Left ventricle myocardium inferior (tissue), 1 donor: Measurements from ENCODE around the gene MLST8. TPM values are rescaled to one million over a fixed set of nuclear protein-coding genes. Genes with fewer than 3 reads are reported as not detected.
"Not testable (repeated sequence)": the region's sequence is repeated elsewhere in the genome, so short reads cannot be mapped to it uniquely, and the experiment has no call there.

Experiments used
- DNase-seq: peaks from one replicate; pipeline ENCODE4 v3.0.0-alpha.2; 2020
- H3K27ac ChIP-seq: fragments of 200-600 bp; replicated peaks from 2 replicates; pipeline ENCODE4 v1.8.0; 2021
- H3K27me3 ChIP-seq: fragments of 200-600 bp; 2 replicates; pipeline ENCODE4 v1.8.0; 2021; ENCODE audit warnings: low read depth
- H3K36me3 ChIP-seq: fragments of 200-600 bp; 2 replicates; pipeline ENCODE4 v1.8.0; 2021
- H3K4me1 ChIP-seq: fragments of 200-600 bp; 2 replicates; pipeline ENCODE4 v1.8.0; 2021
- H3K4me3 ChIP-seq: fragments of 200-600 bp; 2 replicates; pipeline ENCODE4 v1.8.0; 2021; ENCODE audit warnings: mild to moderate bottlenecking, moderate library complexity
- H3K9me3 ChIP-seq: fragments of 200-600 bp; replicated peaks from 2 replicates; pipeline ENCODE4 v1.8.0; 2021
- CTCF ChIP-seq: fragments of 200-600 bp; IDR thresholded peaks from 2 replicates; pipeline ENCODE4 v1.8.0; 2021; ENCODE audit warnings: antibody characterized with exemption, mild to moderate bottlenecking, borderline replicate concordance
- intact Hi-C: fragments of 100-400 bp; cut with micrococcal nuclease; formaldehyde crosslinking; loops from one replicate; pipeline ENCODE4 v1.11.0; 2022
- total RNA-seq: library from RNA; stranded (reverse); fragmentation: NEBNext Ultra II Directional; extraction: Animal tissue kit (Norgen Biotek cat#: 25700); gene quantifications from one replicate; pipeline ENCODE4 v1.2.1, GENCODE V29; 2021
- donor health status: DM: no; HTN: yes; CAD: no; lungs with severe emphysema.

The MLST8 gene
- total RNA-seq, 1 donor from 2014 or later: 27.3 TPM

- no peak for TF ChIP-seq CTCF
- H3K27me3 ChIP-seq: no peaks in the 10 kb centered on the region
- no peaks in the 10 kb centered on the region for H3K4me1 ChIP-seq
- H3K4me3 ChIP-seq: no peak overlapping the region
- intact Hi-C loops: no loop called here
- DNase-seq: no peak
- H3K9me3 ChIP-seq: no peaks in the 10 kb centered on the region
- H3K36me3 ChIP-seq: peaks cover 99% of the 10 kb centered on the region
- no peak overlapping the region for H3K27ac ChIP-seq
These were observed 52.5 kb downstream of the MLST8 start for GRCh38 chr16:2257726-2258125.

GRCh38 chr16:2258530-2258929 lies 53.3 kb downstream of the MLST8 start:
- intact Hi-C loops, H3K27me3 ChIP-seq, H3K4me3 ChIP-seq, DNase-seq, H3K4me1 ChIP-seq, H3K27ac ChIP-seq, H3K9me3 ChIP-seq: not testable (repeated sequence)
- H3K36me3 ChIP-seq: peaks cover 99% of the 10 kb centered on the region

Other genes with a start within 250 kb of the MLST8 start
- gene NDUFB10, start 245.9 kb upstream of the MLST8 start, total RNA-seq: 601 TPM
- 753 TPM for gene RPS2, start 240.6 kb upstream of the MLST8 start, total RNA-seq
- gene RNF151, start 238.6 kb upstream of the MLST8 start, total RNA-seq: not detected
- gene TBL3, start 233.4 kb upstream of the MLST8 start, total RNA-seq: 22.6 TPM
- not detected for gene NOXO1, start 224.0 kb upstream of the MLST8 start, total RNA-seq
- 23.3 TPM for gene GFER, start 221.3 kb upstream of the MLST8 start, total RNA-seq
- gene SYNGR3, start 215.5 kb upstream of the MLST8 start, total RNA-seq: 0.38 TPM
- gene ZNF598, start 195.6 kb upstream of the MLST8 start, total RNA-seq: 14.5 TPM
- not detected for gene NPW, start 185.7 kb upstream of the MLST8 start, total RNA-seq
- 221 TPM for gene NHERF2, start 178.6 kb upstream of the MLST8 start, total RNA-seq
- 21.7 TPM for gene NTHL1, start 157.6 kb upstream of the MLST8 start, total RNA-seq
- 80.1 TPM for gene TSC2, start 157.5 kb upstream of the MLST8 start, total RNA-seq
- 83.9 TPM for gene PKD1, start 69.6 kb upstream of the MLST8 start, total RNA-seq
- gene RAB26, start 56.8 kb upstream of the MLST8 start, total RNA-seq: 1.7 TPM
- gene TRAF7, start 49.7 kb upstream of the MLST8 start, total RNA-seq: 26.0 TPM
- gene CASKIN1, start 8.8 kb upstream of the MLST8 start, total RNA-seq: 4.0 TPM
- 10.9 TPM for gene BRICD5, start 5.4 kb downstream of the MLST8 start, total RNA-seq
- 34.1 TPM for gene PGP, start 9.4 kb downstream of the MLST8 start, total RNA-seq
- gene E4F1, start 18.1 kb downstream of the MLST8 start, total RNA-seq: 13.5 TPM
- gene DNASE1L2, start 31.0 kb downstream of the MLST8 start, total RNA-seq: 0.47 TPM
- gene ECI1, start 46.1 kb downstream of the MLST8 start, total RNA-seq: 165 TPM
- 106 TPM for gene RNPS1, start 62.7 kb downstream of the MLST8 start, total RNA-seq
- 6.9 TPM for gene ABCA3, start 135.3 kb downstream of the MLST8 start, total RNA-seq
- gene CCNF, start 224.0 kb downstream of the MLST8 start, total RNA-seq: 0.96 TPM